Lung microvascular endothelial cell (primary cell): ENCODE measurements around the gene TSC22D1. TPM values are rescaled to one million over a fixed set of nuclear protein-coding genes. Genes with fewer than 3 reads are reported as not detected.

Experiments
- DNase-seq, 2 donors: peaks; one replicate each; pipeline versions ENCODE4 v3.0.0 to v3.0.0-alpha.2; 2010; ENCODE audit warnings: low read depth in 2 of 2
- total RNA-seq: library from RNA; depleted of rRNA; stranded (reverse); fragments of >200 nt; gene quantifications from 2 replicates; pipeline ENCODE4 v1.2.1, GENCODE V29; 2014

The TSC22D1 gene
- total RNA-seq, 1 donor from 2014 or later, result 69.8 TPM

GRCh38 chr13:44407891-44408290 lies 168.2 kb downstream of the TSC22D1 start:
- no peak for DNase-seq

GRCh38 chr13:44407379-44407778 lies 168.8 kb downstream of the TSC22D1 start:
- DNase-seq, result no peak

GRCh38 chr13:44406617-44407016 lies 169.5 kb downstream of the TSC22D1 start:
- DNase-seq, result peak; percentile 71 to 92

GRCh38 chr13:44404261-44405132 lies 171.6 kb downstream of the TSC22D1 start:
- no peak for DNase-seq

- no peak for DNase-seq
These were observed 172.6 kb downstream of the TSC22D1 start for GRCh38 chr13:44403461-44404056.

- DNase-seq, result no peak
These were observed 173.2 kb downstream of the TSC22D1 start for GRCh38 chr13:44402899-44403445.

GRCh38 chr13:44401577-44401976 lies 174.6 kb downstream of the TSC22D1 start:
- DNase-seq, result no peak

- no peak for DNase-seq
These were observed 175.4 kb downstream of the TSC22D1 start for GRCh38 chr13:44400736-44401135.

GRCh38 chr13:44399074-44399473 lies 177.1 kb downstream of the TSC22D1 start:
- no peak for DNase-seq

GRCh38 chr13:44398606-44399005 lies 177.5 kb downstream of the TSC22D1 start:
- no peak for DNase-seq

- DNase-seq, result no peak
These were observed 178.3 kb downstream of the TSC22D1 start for GRCh38 chr13:44397766-44398223.

- DNase-seq, result no peak
These were observed 179.2 kb downstream of the TSC22D1 start for GRCh38 chr13:44396701-44397580.

- DNase-seq, result no peak
These were observed 180.0 kb downstream of the TSC22D1 start for GRCh38 chr13:44395976-44396694.

- peak in 1 of 2 donors; percentile 9 for DNase-seq
These were observed 181.5 kb downstream of the TSC22D1 start for GRCh38 chr13:44394658-44395057.

- peak in 1 of 2 donors; percentile 12 for DNase-seq
These were observed 182.7 kb downstream of the TSC22D1 start for GRCh38 chr13:44393391-44393790.

GRCh38 chr13:44389876-44390275 lies 186.3 kb downstream of the TSC22D1 start:
- no peak for DNase-seq

GRCh38 chr13:44389060-44389666 lies 187.0 kb downstream of the TSC22D1 start:
- no peak for DNase-seq

- no peak for DNase-seq
These were observed 187.6 kb downstream of the TSC22D1 start for GRCh38 chr13:44388427-44389059.

- DNase-seq, result no peak
These were observed 189.1 kb downstream of the TSC22D1 start for GRCh38 chr13:44386913-44387556.
